HCT116 (cell line): ENCODE data around the gene ZDHHC9.

Source experiments
- CEBPB ChIP-seq: IDR thresholded peaks from 2 replicates; pipeline ENCODE4 v1.6.1; 2012; ENCODE audit warnings: low read depth
- EGR1 ChIP-seq: IDR thresholded peaks from 2 replicates; pipeline ENCODE4 v1.6.1; 2012; ENCODE audit warnings: low read depth
- ELF1 ChIP-seq: IDR thresholded peaks from 2 replicates; pipeline ENCODE4 v1.6.1; 2012; ENCODE audit warnings: low read depth, borderline replicate concordance
- EZH2 ChIP-seq: fragments of 200-600 bp; sonication (generic); IDR thresholded peaks from 2 replicates; pipeline ENCODE4 v1.6.1; 2017; ENCODE audit warnings: antibody characterized with exemption, mixed run types
- JUND ChIP-seq: IDR thresholded peaks from 2 replicates; pipeline ENCODE4 v1.6.1; 2012
- POLR2A ChIP-seq: IDR thresholded peaks from 2 replicates; pipeline ENCODE4 v1.7.0; 2011; ENCODE audit warnings: borderline replicate concordance; ENCODE audit not compliant: insufficient read depth, insufficient read length; ENCODE audit errors: extremely low read depth
- POLR2AphosphoS5 ChIP-seq: IDR thresholded peaks from 2 replicates; pipeline ENCODE4 v1.6.1; 2011; ENCODE audit warnings: mild to moderate bottlenecking, low read depth, low read length, moderate library complexity
- RAD21 ChIP-seq: IDR thresholded peaks from 2 replicates; pipeline ENCODE4 v1.6.1; 2012; ENCODE audit warnings: low read depth, mild to moderate bottlenecking
- SP1 ChIP-seq: IDR thresholded peaks from 2 replicates; pipeline ENCODE4 v1.6.1; 2012; ENCODE audit warnings: low read depth
- YY1 ChIP-seq: IDR thresholded peaks from 2 replicates; pipeline ENCODE4 v1.6.1; 2011; ENCODE audit warnings: low read length, low read depth, moderate library complexity, mild to moderate bottlenecking; ENCODE audit not compliant: insufficient replicate concordance; ENCODE audit errors: extremely low read depth
- ZNF274 ChIP-seq: fragments of 200-500 bp; sonication (Bioruptor generic); IDR thresholded peaks from 2 replicates; pipeline ENCODE4 v1.6.1; 2014; ENCODE audit warnings: mild to moderate bottlenecking, low read depth, low read length, inconsistent platforms
- TF ChIP-seq, protein P1 (sequence below), 3 experiments: fragments of 200-600 bp in 1 of 3; sonication (generic) in 1 of 3; IDR thresholded peaks in 2 of 3; conservative IDR thresholded peaks in 1 of 3; 2 replicates each; pipeline ENCODE4 v1.5.1; 2012 to 2017; ENCODE audit warnings: low read depth in 2 of 3, low read length in 2 of 3, antibody characterized with exemption in 1 of 3, borderline replicate concordance in 1 of 3, control low read depth in 1 of 3, mild to moderate bottlenecking in 1 of 3, mixed read lengths in 1 of 3, mixed run types in 1 of 3, moderate library complexity in 1 of 3; ENCODE audit not compliant: insufficient read depth in 1 of 3
- TF ChIP-seq, protein P2 (sequence below): IDR thresholded peaks from 2 replicates; pipeline ENCODE4 v1.6.1; 2012
- TF ChIP-seq, protein P3 (sequence below): IDR thresholded peaks from 2 replicates; pipeline ENCODE4 v1.6.1; 2012

DNA sequence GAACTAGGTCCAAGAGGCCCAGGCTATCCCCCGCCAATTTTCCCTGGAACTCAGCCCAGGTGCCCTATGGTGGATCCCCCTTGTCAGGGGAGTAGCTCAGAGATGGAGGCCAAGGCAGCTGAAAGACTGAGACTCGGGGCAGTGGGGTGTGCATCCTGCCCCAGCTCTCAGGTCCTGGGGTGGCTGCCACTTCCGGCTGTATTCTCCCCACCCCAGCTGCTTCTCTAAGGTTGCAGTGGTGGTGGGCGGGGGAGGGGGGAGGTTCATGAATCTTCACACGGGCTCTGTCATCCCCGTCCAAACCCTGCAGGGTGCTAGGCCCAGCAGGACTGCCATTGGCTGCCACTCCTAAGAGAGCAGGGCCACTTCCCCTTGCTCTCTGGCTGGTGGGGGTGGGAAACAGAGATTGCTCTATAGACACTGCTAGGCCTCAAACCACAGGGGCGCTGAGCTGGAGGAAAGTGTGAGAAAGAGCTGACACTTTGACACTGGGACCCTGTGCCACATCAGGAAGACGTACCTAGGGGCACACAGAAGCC, 62.5 kb downstream of the ZDHHC9 start:
- no peak for TF ChIP-seq RAD21
- TF ChIP-seq, protein P1, sequence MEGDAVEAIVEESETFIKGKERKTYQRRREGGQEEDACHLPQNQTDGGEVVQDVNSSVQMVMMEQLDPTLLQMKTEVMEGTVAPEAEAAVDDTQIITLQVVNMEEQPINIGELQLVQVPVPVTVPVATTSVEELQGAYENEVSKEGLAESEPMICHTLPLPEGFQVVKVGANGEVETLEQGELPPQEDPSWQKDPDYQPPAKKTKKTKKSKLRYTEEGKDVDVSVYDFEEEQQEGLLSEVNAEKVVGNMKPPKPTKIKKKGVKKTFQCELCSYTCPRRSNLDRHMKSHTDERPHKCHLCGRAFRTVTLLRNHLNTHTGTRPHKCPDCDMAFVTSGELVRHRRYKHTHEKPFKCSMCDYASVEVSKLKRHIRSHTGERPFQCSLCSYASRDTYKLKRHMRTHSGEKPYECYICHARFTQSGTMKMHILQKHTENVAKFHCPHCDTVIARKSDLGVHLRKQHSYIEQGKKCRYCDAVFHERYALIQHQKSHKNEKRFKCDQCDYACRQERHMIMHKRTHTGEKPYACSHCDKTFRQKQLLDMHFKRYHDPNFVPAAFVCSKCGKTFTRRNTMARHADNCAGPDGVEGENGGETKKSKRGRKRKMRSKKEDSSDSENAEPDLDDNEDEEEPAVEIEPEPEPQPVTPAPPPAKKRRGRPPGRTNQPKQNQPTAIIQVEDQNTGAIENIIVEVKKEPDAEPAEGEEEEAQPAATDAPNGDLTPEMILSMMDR (IDR thresholded peaks at IDR 0.05 in 2 of 3, conservative IDR thresholded peaks at IDR 0.05 in 1 of 3; ENCODE audit: borderline replicate concordance in 1 of 3, insufficient read depth in 1 of 3, low read depth in 2 of 3, low read length in 2 of 3), result no peak
- TF ChIP-seq EZH2, result no peak
- no peak for TF ChIP-seq POLR2AphosphoS5
- no peak for TF ChIP-seq POLR2A
- no peak for TF ChIP-seq CEBPB
- TF ChIP-seq SP1, result no peak
- no peak for TF ChIP-seq EGR1
- no peak for TF ChIP-seq ZNF274
- TF ChIP-seq, protein P2, sequence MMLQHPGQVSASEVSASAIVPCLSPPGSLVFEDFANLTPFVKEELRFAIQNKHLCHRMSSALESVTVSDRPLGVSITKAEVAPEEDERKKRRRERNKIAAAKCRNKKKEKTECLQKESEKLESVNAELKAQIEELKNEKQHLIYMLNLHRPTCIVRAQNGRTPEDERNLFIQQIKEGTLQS, result no peak
- TF ChIP-seq, protein P3, sequence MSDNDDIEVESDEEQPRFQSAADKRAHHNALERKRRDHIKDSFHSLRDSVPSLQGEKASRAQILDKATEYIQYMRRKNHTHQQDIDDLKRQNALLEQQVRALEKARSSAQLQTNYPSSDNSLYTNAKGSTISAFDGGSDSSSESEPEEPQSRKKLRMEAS, result no peak
- TF ChIP-seq JUND, result no peak
- no peak for TF ChIP-seq YY1
- no peak for TF ChIP-seq ELF1
